GM04504 (cell line): ENCODE measurements around the gene RBM5.
"Not testable (repeated sequence)": the region's sequence is repeated elsewhere in the genome, so short reads cannot be mapped to it uniquely, and the experiment has no call there.

ENCODE experiments used
- DNase-seq: peaks from one replicate; pipeline ENCODE4 v3.0.0-alpha.2; 2012; ENCODE audit warnings: low read depth

The RBM5 gene

GRCh38 chr3:50088725-50089608, at the start of gene RBM5:
RBM5 (plus strand) TSS chr3:50088919; CDS start chr3:50090435, 1,516 bp downstream.
- DNase-seq = peak; percentile 83

- DNase-seq = no peak
Measured at GRCh38 chr3:50044976-50045375, 43.7 kb upstream of the RBM5 start.

- DNase-seq = no peak
Measured at GRCh38 chr3:50047426-50047825, 41.3 kb upstream of the RBM5 start.

GRCh38 chr3:50050361-50050760, 38.4 kb upstream of the RBM5 start:
- DNase-seq = no peak

GRCh38 chr3:50057756-50058155, 31.0 kb upstream of the RBM5 start:
- no peak for DNase-seq

- DNase-seq = no peak
Measured at GRCh38 chr3:50068134-50068533, 20.6 kb upstream of the RBM5 start.

- no peak for DNase-seq
Measured at GRCh38 chr3:50078091-50078490, 10.6 kb upstream of the RBM5 start.

- DNase-seq = no peak
Measured at GRCh38 chr3:50078622-50079021, 10.1 kb upstream of the RBM5 start.

- not testable (repeated sequence) for DNase-seq
Measured at GRCh38 chr3:50084951-50085350, 3.8 kb upstream of the RBM5 start.

GRCh38 chr3:50089609-50089945, 858 bp downstream of the RBM5 start:
- DNase-seq = no peak

GRCh38 chr3:50090984-50091383, 2.3 kb downstream of the RBM5 start:
- DNase-seq = no peak

GRCh38 chr3:50095352-50095998, 6.8 kb downstream of the RBM5 start:
- no peak for DNase-seq

GRCh38 chr3:50100386-50100785, 11.7 kb downstream of the RBM5 start:
- DNase-seq = no peak

GRCh38 chr3:50100956-50101845, 12.5 kb downstream of the RBM5 start:
- DNase-seq = no peak

- DNase-seq = no peak
Measured at GRCh38 chr3:50102558-50102957, 13.8 kb downstream of the RBM5 start.

GRCh38 chr3:50111757-50112156, 23.0 kb downstream of the RBM5 start:
- DNase-seq = no peak

- DNase-seq = no peak
Measured at GRCh38 chr3:50112462-50112861, 23.7 kb downstream of the RBM5 start.

- no peak for DNase-seq
Measured at GRCh38 chr3:50117120-50117519, 28.4 kb downstream of the RBM5 start.

GRCh38 chr3:50118237-50118636, 29.5 kb downstream of the RBM5 start:
- no peak for DNase-seq

GRCh38 chr3:50119786-50120185, 31.1 kb downstream of the RBM5 start:
- no peak for DNase-seq

- DNase-seq = no peak
Measured at GRCh38 chr3:50120364-50121071, 31.8 kb downstream of the RBM5 start.
